ENCODE results near the gene GHITM. TPM values are rescaled to one million over a fixed set of nuclear protein-coding genes. Genes with fewer than 3 reads are reported as not detected.
"Not testable (repeated sequence)": the region's sequence is repeated elsewhere in the genome, so short reads cannot be mapped to it uniquely, and the experiment has no call there.

GHITM gene
- total and polyA plus RNA-seq, 2 donors (not counting 1 experiment from before 2014, with no cell fraction given) = 167 to 259 TPM

- H3K9ac ChIP-seq (ENCODE audit: insufficient read depth, low read length) = no peak overlapping the region
- H3K36me3 ChIP-seq (ENCODE audit: control insufficient read depth, insufficient read depth, low read length) = no peaks in the 10 kb centered on the region
- TF ChIP-seq CTCF (conservative IDR thresholded peaks at IDR 0.05 in 1 of 2, IDR thresholded peaks at IDR 0.05 in 1 of 2; ENCODE audit: low read depth in 1 of 2, low read length in 2 of 2) (no peak), EZH2 (IDR thresholded peaks at IDR 0.05; ENCODE audit: low read length, missing control alignments) (no peak)
- no peak overlapping the region for H3K4me2 ChIP-seq (ENCODE audit: extremely low read depth, insufficient read depth, low read length)
- no peak for DNase-seq (ENCODE audit: low read depth in 2 of 2)
- H4K20me1 ChIP-seq (ENCODE audit: control insufficient read depth, extremely low read depth, insufficient read depth, low read length) = no peaks in the 10 kb centered on the region
- H3K27ac ChIP-seq (ENCODE audit: insufficient read depth, low read length) = no peak overlapping the region
- no peak overlapping the region for H2AFZ ChIP-seq (ENCODE audit: low read length)
- no peaks in the 10 kb centered on the region for H3K4me1 ChIP-seq (ENCODE audit: control insufficient read depth, extremely low read depth, insufficient read depth, low read length)
- H3K79me2 ChIP-seq (ENCODE audit: control insufficient read depth, insufficient read depth, low read length) = no peaks in the 10 kb centered on the region
- H3K9me3 ChIP-seq (ENCODE audit: control insufficient read depth, insufficient read depth, low read depth, low read length) = no peaks in the 10 kb centered on the region
- H3K27me3 ChIP-seq (ENCODE audit: control insufficient read depth, insufficient read depth, low read length) = no peaks in the 10 kb centered on the region
- H3K4me3 ChIP-seq (replicated peaks in 1 of 4; ENCODE audit: control extremely low read depth in 1 of 4, insufficient read depth in 1 of 4, low read depth in 3 of 4, low read length in 4 of 4) = no peak overlapping the region
These were observed 40.6 kb upstream of the GHITM start for GRCh38 chr10:84098667-84099066.

GRCh38 chr10:84101042-84101441 is 38.3 kb upstream of the GHITM start:
- Histone ChIP-seq H3K4me2 (ENCODE audit: extremely low read depth, insufficient read depth, low read length) (no peak overlapping the region), H3K27ac (ENCODE audit: insufficient read depth, low read length) (no peak overlapping the region), H4K20me1 (ENCODE audit: control insufficient read depth, extremely low read depth, insufficient read depth, low read length) (no peaks in the 10 kb centered on the region), H3K4me1 (ENCODE audit: control insufficient read depth, extremely low read depth, insufficient read depth, low read length) (no peaks in the 10 kb centered on the region), H3K27me3 (ENCODE audit: control insufficient read depth, insufficient read depth, low read length) (no peaks in the 10 kb centered on the region), H3K9ac (ENCODE audit: insufficient read depth, low read length) (no peak overlapping the region), H3K79me2 (ENCODE audit: control insufficient read depth, insufficient read depth, low read length) (no peaks in the 10 kb centered on the region), H3K9me3 (ENCODE audit: control insufficient read depth, insufficient read depth, low read depth, low read length) (no peaks in the 10 kb centered on the region), H2AFZ (ENCODE audit: low read length) (no peak overlapping the region), H3K4me3 (replicated peaks in 1 of 4; ENCODE audit: control extremely low read depth in 1 of 4, insufficient read depth in 1 of 4, low read depth in 3 of 4, low read length in 4 of 4) (no peak overlapping the region), H3K36me3 (ENCODE audit: control insufficient read depth, insufficient read depth, low read length) (no peaks in the 10 kb centered on the region)
- TF ChIP-seq CTCF (conservative IDR thresholded peaks at IDR 0.05 in 1 of 2, IDR thresholded peaks at IDR 0.05 in 1 of 2; ENCODE audit: low read depth in 1 of 2, low read length in 2 of 2) = no peak
- no peak for TF ChIP-seq EZH2 (IDR thresholded peaks at IDR 0.05; ENCODE audit: low read length, missing control alignments)
- no peak for DNase-seq (ENCODE audit: low read depth in 2 of 2)

GRCh38 chr10:84108797-84109196 is 30.5 kb upstream of the GHITM start:
- TF ChIP-seq CTCF (conservative IDR thresholded peaks at IDR 0.05 in 1 of 2, IDR thresholded peaks at IDR 0.05 in 1 of 2; ENCODE audit: low read depth in 1 of 2, low read length in 2 of 2) (no peak), EZH2 (IDR thresholded peaks at IDR 0.05; ENCODE audit: low read length, missing control alignments) (no peak)

GRCh38 chr10:84109772-84110171 is 29.5 kb upstream of the GHITM start:
- not testable (repeated sequence) for H2AFZ ChIP-seq (ENCODE audit: low read length); H3K4me3 ChIP-seq (replicated peaks in 1 of 4; ENCODE audit: control extremely low read depth in 1 of 4, insufficient read depth in 1 of 4, low read depth in 3 of 4, low read length in 4 of 4); H3K36me3 ChIP-seq (ENCODE audit: control insufficient read depth, insufficient read depth, low read length); H4K20me1 ChIP-seq (ENCODE audit: control insufficient read depth, extremely low read depth, insufficient read depth, low read length); H3K9ac ChIP-seq (ENCODE audit: insufficient read depth, low read length); H3K27me3 ChIP-seq (ENCODE audit: control insufficient read depth, insufficient read depth, low read length); H3K4me1 ChIP-seq (ENCODE audit: control insufficient read depth, extremely low read depth, insufficient read depth, low read length); H3K9me3 ChIP-seq (ENCODE audit: control insufficient read depth, insufficient read depth, low read depth, low read length); H3K4me2 ChIP-seq (ENCODE audit: extremely low read depth, insufficient read depth, low read length); H3K79me2 ChIP-seq (ENCODE audit: control insufficient read depth, insufficient read depth, low read length); H3K27ac ChIP-seq (ENCODE audit: insufficient read depth, low read length); DNase-seq (ENCODE audit: low read depth in 2 of 2)

More at GRCh38 chr10:84108797-84109196, 30.5 kb upstream of the GHITM start:
- H3K27ac ChIP-seq (ENCODE audit: insufficient read depth, low read length) = no peak overlapping the region
- H3K9ac ChIP-seq (ENCODE audit: insufficient read depth, low read length) = no peak overlapping the region
- H3K4me2 ChIP-seq (ENCODE audit: extremely low read depth, insufficient read depth, low read length) = no peak overlapping the region
- H3K79me2 ChIP-seq (ENCODE audit: control insufficient read depth, insufficient read depth, low read length) = no peaks in the 10 kb centered on the region
- no peaks in the 10 kb centered on the region for H3K27me3 ChIP-seq (ENCODE audit: control insufficient read depth, insufficient read depth, low read length)
- no peaks in the 10 kb centered on the region for H3K4me1 ChIP-seq (ENCODE audit: control insufficient read depth, extremely low read depth, insufficient read depth, low read length)
- H2AFZ ChIP-seq (ENCODE audit: low read length) = no peak overlapping the region
- H3K36me3 ChIP-seq (ENCODE audit: control insufficient read depth, insufficient read depth, low read length) = no peaks in the 10 kb centered on the region
- no peak overlapping the region for H3K4me3 ChIP-seq (replicated peaks in 1 of 4; ENCODE audit: control extremely low read depth in 1 of 4, insufficient read depth in 1 of 4, low read depth in 3 of 4, low read length in 4 of 4)
- no peaks in the 10 kb centered on the region for H3K9me3 ChIP-seq (ENCODE audit: control insufficient read depth, insufficient read depth, low read depth, low read length)
- H4K20me1 ChIP-seq (ENCODE audit: control insufficient read depth, extremely low read depth, insufficient read depth, low read length) = no peaks in the 10 kb centered on the region
- no peak for DNase-seq (ENCODE audit: low read depth in 2 of 2)

GRCh38 chr10:84113468-84113867 is 25.8 kb upstream of the GHITM start:
- DNase-seq (ENCODE audit: low read depth in 2 of 2); H3K27ac ChIP-seq (ENCODE audit: insufficient read depth, low read length); H3K9ac ChIP-seq (ENCODE audit: insufficient read depth, low read length); H3K4me1 ChIP-seq (ENCODE audit: control insufficient read depth, extremely low read depth, insufficient read depth, low read length); H3K4me2 ChIP-seq (ENCODE audit: extremely low read depth, insufficient read depth, low read length); H3K4me3 ChIP-seq (replicated peaks in 1 of 4; ENCODE audit: control extremely low read depth in 1 of 4, insufficient read depth in 1 of 4, low read depth in 3 of 4, low read length in 4 of 4); H3K79me2 ChIP-seq (ENCODE audit: control insufficient read depth, insufficient read depth, low read length); H3K27me3 ChIP-seq (ENCODE audit: control insufficient read depth, insufficient read depth, low read length); H3K36me3 ChIP-seq (ENCODE audit: control insufficient read depth, insufficient read depth, low read length); H3K9me3 ChIP-seq (ENCODE audit: control insufficient read depth, insufficient read depth, low read depth, low read length); H2AFZ ChIP-seq (ENCODE audit: low read length); H4K20me1 ChIP-seq (ENCODE audit: control insufficient read depth, extremely low read depth, insufficient read depth, low read length): not testable (repeated sequence)

All from fibroblast of lung (primary cell).